Stimulated activated CD8-positive, alpha-beta memory T cell treated with anti-CD3 and anti-CD28 coated beads, Interleukin-4, amount 100 ng/mL, for 4 hours (primary cell): Measurements from ENCODE around the gene TREH.

Source experiments
- DNase-seq, 2 donors: peaks; one replicate each; pipeline ENCODE4 v3.0.0-alpha.2; 2020; ENCODE audit warnings: low read depth in 2 of 2, low spot score in 1 of 2

TREH gene

DNA sequence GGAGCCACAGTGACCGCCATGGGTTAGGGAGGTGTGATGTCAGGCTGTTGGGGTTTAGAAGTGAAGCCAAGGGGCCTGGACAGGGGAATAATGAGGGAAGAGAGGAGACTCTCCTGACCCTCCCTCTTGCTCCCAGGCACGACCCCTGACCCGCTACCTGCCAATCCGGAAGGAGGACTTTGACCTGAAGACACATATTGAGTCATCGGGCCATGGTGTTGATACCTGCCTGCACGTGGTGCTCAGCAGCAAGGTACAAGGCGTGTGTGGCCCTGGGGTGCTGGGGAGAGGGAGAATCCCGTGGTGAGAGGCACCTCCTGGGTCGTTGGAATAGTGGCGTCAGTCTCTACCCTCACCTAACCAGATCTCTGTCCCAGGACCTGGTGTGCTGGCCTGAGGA is 29.5 kb downstream of the TREH start:
- DNase-seq = no peak

DNA sequence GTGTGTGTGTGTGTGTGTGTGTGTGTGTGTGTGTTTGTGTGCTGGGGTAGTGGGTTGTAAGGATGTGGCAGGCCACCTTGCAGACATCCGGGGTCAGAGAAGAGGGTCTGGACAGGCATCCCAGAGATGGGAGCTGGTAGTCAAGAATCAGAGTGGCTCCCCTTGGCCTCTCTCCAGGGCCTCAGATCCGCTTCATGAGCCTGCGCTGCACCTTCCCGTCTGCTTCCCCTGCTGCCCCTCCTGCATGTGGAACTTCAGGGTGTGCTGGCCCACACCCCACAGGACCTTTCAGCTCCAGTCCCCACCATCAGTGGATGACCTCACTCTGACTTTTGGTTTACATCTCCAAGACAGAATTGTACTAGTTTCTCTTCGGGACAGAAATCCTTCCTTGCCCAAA is 31.2 kb downstream of the TREH start:
- no peak for DNase-seq

DNA sequence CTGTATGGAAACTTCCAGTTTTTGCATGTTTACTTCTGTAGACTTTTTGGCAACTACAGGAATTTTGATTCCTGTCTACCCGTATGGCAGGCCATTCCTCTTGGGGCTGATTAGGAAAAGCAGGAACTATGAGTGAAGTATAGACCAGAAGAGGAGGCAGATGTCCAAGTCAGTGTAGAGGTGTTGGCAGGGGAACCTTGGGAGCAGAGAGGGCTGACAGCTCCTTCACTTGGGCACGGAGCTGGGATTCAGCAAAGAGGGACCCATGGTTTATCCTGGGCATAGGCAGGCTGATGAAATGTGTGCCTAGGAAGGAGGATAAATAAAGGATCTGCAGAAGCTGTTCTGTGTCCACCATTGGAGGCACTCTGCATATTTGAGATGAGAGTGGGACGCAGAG is 33.1 kb downstream of the TREH start:
- no peak for DNase-seq

DNA sequence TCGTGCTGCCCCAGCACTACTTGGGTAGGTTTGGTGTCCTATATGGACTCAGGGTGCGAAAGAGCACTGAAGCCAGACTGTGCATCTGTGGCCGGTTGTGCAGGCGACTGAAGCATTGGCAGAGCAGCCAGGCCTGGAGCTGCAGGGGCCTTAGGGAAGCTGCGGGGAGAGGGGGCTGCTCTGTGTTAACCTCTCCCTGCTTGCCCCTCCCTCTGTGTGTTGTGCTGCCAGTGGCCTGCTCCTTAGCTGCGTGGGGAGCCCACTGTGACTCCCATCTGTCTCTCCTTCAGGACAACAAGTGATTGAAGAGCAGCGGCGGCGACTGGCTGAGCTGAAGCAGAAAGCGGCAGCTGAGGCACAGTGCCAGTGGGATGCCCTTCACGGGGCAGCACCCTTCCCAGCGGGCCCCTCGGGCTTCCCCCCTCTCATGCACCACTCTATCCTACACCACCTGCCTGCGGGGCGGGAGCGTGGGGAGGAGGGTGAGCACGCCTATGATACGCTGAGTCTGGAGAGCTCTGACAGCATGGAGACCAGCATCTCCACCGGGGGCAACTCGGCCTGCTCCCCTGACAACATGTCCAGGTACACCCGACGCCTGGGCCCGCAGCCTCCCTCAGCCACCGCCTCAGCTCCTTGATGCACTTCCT is 34.3 kb downstream of the TREH start:
- DNase-seq = no peak

DNA sequence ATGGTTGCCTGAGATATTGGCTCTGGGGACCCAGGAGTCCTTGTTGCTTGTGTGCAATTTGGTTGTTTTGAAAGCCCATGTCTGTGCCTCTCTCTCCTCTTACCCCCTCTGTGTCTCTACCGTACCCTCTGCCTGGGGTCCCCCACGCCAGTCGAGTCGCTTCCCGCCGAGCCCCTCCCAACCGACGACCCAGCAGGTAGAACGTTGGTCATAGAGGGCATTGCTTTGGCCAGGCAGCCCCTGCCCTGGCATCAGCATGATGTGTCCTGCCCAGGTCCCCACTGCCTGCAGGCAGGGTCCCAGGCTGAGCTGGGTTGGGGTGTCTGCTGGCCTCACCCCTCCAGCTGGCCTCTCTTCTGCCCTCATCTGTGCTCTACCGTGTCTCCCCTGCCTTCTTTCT is 35.0 kb downstream of the TREH start:
- no peak for DNase-seq

DNA sequence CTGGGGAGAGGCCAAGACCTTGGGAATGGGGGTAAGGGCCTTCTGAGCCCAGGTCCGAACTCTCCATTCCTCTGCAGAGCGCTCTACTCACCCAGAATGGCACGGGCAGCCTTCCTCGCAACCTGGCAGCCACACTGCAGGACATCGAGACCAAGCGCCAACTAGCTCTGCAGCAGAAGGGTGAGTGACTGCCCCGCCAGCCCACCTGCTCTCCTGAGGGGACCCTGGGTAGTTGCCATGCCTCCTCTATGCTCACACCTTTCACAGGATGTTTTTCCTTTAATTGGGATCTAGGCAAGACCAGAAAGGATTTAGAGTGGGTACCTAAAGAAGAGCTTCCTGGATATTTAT is 35.5 kb downstream of the TREH start:
- DNase-seq = no peak

DNA sequence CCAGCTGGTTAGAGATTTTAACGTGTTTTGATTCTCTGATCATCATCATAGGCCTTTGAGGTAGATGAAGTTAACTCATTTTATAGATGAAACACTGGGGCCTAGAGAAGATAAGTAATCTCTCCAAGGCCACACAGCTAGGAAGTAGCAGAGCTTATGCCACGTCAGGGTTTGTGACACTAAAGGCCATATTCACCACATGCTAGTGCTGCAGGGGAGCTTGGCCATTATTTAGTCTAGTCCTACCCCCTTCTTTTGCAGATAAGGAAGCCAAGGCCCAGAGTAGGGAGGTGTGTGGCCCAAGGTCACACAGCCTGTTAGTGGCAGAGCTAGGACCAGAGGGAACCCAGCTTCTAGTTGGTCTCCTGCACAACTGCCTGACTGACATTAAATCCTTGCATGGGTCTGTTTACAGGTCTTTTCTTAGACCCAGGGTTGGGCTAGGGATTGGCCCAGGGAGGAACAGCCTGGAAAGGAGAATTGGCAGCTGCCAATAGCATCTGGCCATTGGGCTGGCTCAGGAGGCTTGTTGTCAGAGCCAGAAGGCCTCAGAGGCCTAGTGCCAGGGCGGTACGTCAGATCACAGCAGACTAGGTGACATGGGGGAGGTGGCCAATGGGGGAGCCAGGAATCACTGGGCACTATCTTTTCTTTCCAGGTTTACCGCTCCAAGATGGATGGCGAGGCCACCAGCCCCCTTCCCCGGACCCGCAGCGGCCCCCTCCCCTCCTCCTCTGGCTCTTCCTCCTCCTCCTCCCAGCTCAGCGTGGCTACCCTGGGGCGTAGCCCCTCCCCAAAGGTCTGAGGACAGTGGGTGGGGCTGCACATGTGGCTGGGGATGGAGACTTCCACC is 36.1 kb downstream of the TREH start:
- no peak for DNase-seq

DNA sequence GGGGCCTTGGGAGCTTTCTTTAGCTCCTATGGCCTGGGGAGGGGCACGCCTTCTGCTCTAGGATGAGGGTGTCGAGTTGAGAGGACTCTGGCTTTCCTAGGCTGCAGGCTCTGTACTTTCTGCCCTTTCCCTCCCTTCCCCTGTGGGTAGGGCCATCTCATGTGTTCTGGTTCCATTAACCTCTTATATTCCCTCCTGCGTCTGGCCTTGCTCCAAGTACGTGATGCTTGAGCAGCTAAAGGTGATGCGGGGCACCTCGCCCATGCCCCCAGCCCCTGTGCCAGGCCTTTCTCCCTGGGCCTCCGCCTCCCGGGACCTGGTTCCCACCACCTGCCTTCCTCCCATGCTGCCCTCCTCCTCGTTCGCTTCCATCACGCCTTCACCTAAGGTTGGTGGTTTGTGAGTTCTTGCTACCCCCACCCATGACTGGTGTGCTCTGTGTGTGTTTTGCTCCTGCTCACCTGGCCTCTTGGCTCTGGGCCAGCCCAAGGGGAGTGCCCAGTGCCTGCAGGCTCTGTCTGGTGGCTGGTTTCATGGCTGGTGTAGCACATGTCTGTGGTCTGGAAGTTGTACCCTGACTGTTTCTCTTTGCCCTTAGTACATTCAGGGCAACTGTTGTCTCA is 37.9 kb downstream of the TREH start:
- DNase-seq = no peak

DNA sequence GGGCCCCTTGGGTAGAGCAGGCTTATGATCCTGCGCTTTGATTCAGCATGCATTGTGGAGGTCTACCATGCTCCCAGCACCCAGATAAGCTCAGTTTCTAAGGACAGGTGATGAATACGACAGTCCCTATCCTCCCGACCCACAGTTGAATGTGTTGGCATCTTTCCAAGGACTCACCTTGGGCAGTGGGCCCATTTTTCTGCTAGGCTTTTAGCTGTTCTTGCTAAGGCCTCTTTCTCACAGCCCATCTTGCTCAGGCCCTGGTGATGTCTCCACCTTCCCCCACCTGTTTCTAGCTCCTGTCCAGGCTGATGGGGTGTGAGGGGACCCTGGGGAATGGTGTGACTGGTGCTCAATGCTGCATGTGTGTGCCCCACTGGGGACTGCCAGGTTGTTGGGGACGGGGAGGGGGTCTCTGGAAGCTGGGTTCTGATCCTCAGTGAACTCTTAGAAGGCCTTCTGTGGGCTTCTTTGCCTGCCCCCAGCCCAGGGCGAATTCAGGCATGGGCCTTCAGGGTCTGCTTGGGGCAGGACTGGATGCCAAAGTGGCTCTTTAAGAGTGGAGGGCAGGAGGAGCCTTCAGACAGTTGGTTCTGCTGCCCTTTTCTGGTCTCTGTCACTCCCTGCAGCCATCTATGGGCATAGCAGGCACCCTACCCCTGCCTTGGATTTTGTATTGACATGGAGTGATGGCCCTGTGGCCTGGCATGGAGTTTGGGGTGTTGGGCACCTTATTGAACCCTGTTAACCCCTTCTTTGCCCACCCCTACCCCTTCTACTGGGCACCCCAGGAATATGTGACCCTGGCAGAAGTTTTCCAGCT is 38.9 kb downstream of the TREH start:
- no peak for DNase-seq

DNA sequence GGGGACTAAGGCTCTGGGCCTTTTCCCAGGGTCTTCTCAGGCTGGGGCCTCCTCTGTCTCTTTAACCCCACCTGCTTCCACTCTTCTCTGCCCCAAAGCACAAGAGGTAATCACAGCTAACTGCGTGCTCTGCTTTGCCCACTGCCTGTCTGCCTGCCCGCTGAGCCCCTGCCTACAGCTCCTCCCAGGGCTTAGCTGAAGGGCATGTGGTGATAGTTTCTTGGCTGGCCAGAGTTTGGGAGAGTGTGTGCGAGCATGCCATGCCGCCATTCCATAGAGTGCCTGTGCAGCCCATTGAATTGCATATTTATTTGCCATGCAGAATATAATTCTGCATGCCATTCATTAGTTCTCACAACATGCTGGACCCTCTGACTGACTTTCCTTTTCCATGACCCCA is 39.6 kb downstream of the TREH start:
- DNase-seq = no peak

DNA sequence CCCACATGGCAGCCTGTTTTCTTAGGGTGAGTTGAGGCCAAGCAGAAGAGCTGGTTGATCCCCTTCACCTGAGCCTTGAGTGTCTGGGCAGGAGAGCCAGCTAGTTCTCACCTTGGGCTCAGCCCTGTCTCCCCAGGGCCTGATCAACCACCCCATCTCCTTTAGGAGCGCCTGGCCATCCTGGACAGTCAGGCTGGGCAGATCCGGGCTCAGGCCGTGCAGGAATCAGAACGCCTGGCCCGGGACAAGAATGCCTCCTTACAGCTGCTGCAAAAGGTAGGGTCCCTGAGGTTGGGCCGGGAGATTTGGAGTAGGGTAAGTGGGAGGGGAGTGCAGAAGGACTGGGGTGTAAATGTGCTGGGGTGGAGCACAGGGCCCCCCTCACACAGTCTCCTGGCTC is 40.7 kb downstream of the TREH start:
- DNase-seq = no peak

DNA sequence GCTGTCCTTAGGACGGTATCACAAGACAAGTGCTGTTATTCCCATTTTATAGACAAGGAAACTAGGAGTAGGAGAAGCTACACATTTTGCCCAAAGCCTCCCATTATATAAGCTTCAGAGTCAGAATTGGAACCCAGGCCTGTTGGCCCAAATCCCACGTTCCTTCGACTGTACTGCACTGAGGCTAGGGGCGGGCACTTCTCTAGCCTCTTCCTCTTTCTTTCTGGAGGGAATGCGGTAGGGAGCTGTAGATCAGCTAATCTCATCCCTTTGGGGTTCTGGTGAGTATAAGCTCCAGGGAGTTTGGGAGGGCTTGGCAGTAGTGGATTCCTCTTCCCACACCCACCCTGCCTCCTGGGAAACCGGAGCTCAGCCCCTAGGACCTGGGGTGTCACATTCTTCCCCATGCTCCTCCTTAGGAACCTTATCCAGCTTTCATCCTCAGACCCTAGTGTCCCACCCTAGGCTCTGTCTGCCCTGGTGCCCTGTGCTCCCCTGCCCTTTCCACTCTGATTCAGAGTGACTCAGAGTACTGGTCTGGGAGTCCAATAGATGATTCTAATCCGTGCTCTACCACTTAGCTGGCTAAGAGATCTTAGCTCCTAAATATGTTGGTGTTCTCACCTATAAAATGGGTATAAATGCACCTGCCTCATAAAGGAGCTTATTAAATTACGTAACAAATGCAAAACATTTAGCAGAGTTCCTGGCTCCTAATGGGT is 42.7 kb downstream of the TREH start:
- DNase-seq = no peak

DNA sequence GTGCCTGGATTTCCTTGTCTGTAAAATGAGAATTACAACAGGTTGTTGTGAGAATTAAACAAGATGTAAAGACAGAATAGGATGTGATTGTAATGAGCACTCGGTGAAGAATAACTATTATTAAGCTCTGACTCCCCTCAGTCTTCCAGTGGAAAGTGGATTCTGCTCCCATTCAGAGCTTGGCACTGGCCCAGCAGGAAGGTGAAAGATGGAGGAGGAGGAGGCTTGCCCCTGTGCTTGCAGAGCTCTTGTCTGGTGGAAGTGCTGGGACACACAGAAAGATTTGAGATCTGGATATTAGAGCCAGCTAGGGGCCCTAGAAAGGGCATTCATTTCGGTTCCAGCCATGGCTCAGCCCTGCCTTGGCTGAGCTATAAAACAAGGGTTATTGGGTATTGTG is 43.8 kb downstream of the TREH start:
- no peak for DNase-seq

DNA sequence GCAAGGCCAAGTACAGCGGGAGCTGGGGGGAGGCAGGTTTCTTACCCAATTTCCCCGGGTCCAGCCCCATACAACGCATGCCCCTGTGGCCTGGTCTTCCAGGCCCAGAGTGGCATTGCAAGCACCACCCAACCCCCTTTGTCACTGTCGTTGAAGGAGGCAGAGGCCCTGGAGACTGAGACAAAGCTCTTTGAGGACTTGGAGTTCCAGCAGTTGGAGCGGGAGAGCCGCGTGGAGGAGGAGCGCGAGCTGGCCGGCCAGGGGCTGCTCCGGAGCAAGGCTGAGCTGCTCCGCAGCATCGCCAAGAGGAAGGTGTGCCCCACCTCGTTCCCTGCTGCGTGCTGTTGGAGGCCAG is 44.2 kb downstream of the TREH start:
- no peak for DNase-seq

DNA sequence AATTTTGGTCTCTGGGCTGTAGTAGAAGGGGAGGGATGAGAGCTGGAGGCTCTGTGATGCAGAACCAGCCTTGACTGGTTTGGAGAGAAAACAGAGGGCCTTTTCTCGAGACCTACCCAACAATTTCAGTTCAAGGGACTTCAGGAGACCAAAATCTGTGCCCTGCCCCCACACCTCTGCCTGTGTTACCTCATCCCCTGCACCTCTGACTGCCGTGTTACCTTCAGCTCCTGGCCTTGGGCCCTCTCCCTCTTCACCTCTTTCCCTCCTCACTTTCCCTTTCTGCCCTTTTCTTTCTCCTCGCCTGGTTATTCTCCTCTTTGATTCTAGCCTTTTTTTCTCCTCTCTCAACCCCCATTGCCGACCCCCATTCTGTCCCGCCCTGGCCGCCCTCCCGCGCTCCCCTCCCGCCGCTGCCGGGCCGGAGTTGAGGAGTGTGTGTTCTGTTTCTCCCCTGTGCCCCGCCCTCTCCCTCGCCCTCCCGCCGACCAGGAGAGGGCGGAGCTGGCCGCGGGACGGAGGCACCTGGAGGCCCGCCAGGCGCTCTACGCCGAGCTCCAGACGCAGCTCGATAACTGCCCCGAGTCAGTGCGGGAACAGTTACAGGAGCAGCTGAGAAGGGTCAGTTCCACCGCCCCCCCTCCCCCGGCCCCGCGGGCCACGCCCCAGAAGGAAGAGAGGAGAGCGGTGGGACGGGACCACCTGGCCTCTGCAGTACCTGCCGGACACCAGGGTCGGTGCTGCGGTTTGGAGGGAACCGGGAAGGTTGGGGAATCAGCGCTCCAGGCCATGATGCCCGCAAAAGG is 44.8 kb downstream of the TREH start:
- DNase-seq = no peak

DNA sequence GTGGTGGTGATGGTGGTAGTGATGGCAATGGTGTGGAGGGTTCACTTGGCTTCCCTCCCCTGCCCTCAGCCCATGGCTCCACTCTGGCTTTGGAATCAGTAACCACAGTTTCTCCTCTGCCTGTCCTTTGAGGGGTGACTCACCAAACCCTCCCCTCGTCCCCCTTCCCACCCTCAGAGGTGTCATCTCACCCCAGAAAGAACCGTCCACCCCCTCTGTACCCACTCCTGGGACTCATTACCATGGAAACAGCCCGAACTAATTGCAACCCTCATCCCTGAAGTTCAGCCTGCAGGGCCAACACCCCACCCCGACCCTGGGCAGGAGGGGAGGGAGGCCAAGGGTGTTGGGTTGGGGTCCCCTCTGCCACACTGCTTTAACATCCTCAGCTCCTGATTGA is 45.5 kb downstream of the TREH start:
- no peak for DNase-seq

DNA sequence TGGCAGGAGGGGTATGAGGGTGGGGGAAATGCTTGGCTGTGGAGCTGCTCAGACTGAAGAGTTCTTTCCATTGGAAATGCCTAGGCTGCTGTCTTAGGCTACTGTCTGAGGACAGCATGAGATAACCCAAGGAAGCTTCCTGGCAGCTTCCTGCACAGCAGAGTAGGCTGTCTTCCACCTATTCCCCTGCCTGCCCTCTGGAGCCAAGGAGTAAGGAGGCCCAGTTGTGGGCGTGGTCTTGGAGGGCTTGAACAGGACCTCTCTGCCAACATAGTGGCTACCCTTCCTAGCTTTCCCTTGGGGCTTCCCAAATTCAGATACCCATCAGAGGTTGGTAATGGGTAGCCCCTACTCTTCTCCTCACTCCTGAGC is 46.1 kb downstream of the TREH start:
- no peak for DNase-seq

DNA sequence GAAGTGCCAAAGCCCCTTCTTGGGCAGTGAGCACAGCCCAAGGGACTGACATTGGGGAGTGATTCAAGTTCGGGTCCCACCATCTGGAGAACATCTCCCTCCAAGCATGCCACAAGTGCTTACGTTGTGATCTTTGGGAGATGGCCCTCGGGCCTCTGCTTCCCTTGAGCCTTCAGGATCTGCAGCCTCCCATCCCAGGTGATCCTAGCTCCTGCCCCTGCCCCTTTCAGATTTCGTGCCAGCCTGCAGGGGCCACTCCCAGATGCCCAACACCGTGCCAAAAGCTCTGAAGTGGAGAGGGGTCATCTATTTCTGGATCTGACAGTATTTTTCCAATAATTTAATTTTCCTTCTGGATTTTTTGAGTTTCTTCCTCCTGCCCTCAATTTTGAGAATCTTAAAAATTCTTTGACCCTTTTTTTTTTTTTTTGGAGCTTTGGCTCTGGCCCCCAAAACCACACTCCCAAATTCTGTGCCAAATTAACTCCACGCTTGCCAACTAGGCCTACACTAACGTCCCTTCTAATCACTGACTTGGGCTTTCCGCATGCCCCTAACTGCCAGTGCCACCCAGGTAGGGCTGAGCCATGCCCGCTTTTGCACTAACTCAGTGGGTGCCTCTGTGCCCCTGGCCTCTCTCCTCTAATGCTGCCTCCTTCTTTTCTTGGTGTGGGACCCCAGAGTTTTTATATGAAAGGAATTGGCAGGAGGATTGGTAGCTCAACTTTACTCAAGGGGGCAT is 46.7 kb downstream of the TREH start:
- DNase-seq = no peak

DNA sequence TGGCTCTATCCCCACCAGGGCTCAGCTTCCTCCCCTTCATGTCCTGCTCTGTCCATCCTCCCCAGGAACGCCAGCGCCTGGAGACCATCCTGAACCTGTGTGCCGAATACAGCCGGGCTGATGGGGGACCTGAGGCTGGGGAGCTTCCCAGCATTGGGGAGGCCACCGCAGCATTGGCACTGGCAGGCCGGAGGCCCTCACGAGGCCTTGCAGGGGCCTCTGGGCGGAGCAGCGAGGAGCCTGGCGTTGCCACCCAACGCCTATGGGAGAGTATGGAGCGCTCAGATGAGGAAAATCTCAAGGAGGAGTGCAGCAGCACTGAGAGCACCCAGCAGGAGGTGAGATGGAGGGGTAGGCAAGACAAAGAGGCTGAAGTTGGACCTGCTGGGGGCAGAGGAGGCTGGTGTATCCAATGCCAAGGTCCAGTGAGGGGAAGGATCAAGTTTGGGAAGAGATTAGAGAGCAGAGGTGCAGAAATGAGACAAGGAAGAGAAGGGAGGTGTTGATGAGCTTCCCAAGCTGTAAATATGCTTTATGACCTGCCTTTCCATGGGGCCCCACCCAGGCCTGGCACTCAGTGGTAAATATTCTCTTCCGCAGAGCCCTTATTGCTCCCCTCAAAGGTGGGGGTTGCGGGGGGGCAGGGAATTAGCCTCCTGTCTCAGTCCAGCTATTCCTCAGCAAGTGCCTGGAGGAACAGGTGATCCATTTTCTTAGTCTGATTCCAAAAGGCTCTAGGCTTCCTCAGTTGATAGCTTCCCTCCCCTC is 48.1 kb downstream of the TREH start:
- DNase-seq = no peak
